T-helper 2 cell (primary cell): ENCODE results near the gene USP7.
"Not testable (repeated sequence)": the region's sequence is repeated elsewhere in the genome, so short reads cannot be mapped to it uniquely, and the experiment has no call there.

Source experiments
- DNase-seq, 5 experiments: peaks; one replicate each; pipeline versions ENCODE4 v3.0.0 to v3.0.0-alpha.2; 2012 to 2022

The USP7 gene

GRCh38 chr16:8898660-8899318, 64.9 kb downstream of the USP7 start:
- no peak for DNase-seq

GRCh38 chr16:8894736-8895334, 68.9 kb downstream of the USP7 start:
- no peak for DNase-seq

- no peak for DNase-seq
These were observed 69.6 kb downstream of the USP7 start for GRCh38 chr16:8893976-8894690.

- no peak for DNase-seq
These were observed 70.3 kb downstream of the USP7 start for GRCh38 chr16:8893426-8893825.

GRCh38 chr16:8892101-8892575, 71.6 kb downstream of the USP7 start:
- no peak for DNase-seq

- DNase-seq = no peak
These were observed 73.2 kb downstream of the USP7 start for GRCh38 chr16:8890549-8890921.

GRCh38 chr16:8889893-8890548, 73.7 kb downstream of the USP7 start:
- DNase-seq = no peak

GRCh38 chr16:8888951-8889892, 74.5 kb downstream of the USP7 start:
- no peak for DNase-seq

GRCh38 chr16:8887952-8888560, 75.7 kb downstream of the USP7 start:
- DNase-seq = no peak

GRCh38 chr16:8887431-8887765, 76.3 kb downstream of the USP7 start:
- no peak for DNase-seq

GRCh38 chr16:8886593-8887430, 76.9 kb downstream of the USP7 start:
- DNase-seq = no peak

- DNase-seq = no peak
These were observed 77.8 kb downstream of the USP7 start for GRCh38 chr16:8885674-8886592.

- no peak for DNase-seq
These were observed 80.9 kb downstream of the USP7 start for GRCh38 chr16:8882725-8883377.

GRCh38 chr16:8882041-8882617, 81.6 kb downstream of the USP7 start, which contains the start of gene LITAFD:
Gene LITAFD, plus strand, starts transcription at chr16:8882351. Its CDS starts 2,005 bp downstream, at chr16:8884356.
- DNase-seq = no peak

- no peak for DNase-seq
These were observed 82.7 kb downstream of the USP7 start for GRCh38 chr16:8880839-8881510.

GRCh38 chr16:8878523-8878911, 85.2 kb downstream of the USP7 start:
- no peak for DNase-seq

GRCh38 chr16:8877894-8878522, 85.7 kb downstream of the USP7 start:
- DNase-seq = no peak

GRCh38 chr16:8875317-8875716, 88.4 kb downstream of the USP7 start:
- DNase-seq = not testable (repeated sequence)
